ELF-1 (cell line): Measurements from ENCODE around the gene MRTFB.

Experiments
- DNase-seq: peaks from one replicate; pipeline ENCODE4 v3.0.0-alpha.2; 2016; ENCODE audit warnings: low read depth, low spot score

MRTFB gene

GRCh38 chr16:14285513-14286367 is 214.6 kb downstream of the MRTFB start:
- DNase-seq, result peak; percentile 99

- no peak for DNase-seq
Observed at GRCh38 chr16:14286368-14287230, 215.5 kb downstream of the MRTFB start.

GRCh38 chr16:14289692-14290340 is 218.7 kb downstream of the MRTFB start:
- peak; percentile 68 for DNase-seq

GRCh38 chr16:14291286-14291685 is 220.2 kb downstream of the MRTFB start:
- DNase-seq, result no peak

GRCh38 chr16:14292051-14292825 is 221.1 kb downstream of the MRTFB start:
- DNase-seq, result no peak

- no peak for DNase-seq
Observed at GRCh38 chr16:14296663-14297062, 225.5 kb downstream of the MRTFB start.

GRCh38 chr16:14298374-14299122 is 227.4 kb downstream of the MRTFB start:
- DNase-seq, result no peak

- DNase-seq, result peak; percentile 58
Observed at GRCh38 chr16:14300705-14301168, 229.6 kb downstream of the MRTFB start.

- DNase-seq, result peak; percentile 16
Observed at GRCh38 chr16:14301169-14302030, 230.3 kb downstream of the MRTFB start.

- DNase-seq, result peak; percentile 30
Observed at GRCh38 chr16:14302031-14302398, 230.9 kb downstream of the MRTFB start.

GRCh38 chr16:14302399-14303181 is 231.5 kb downstream of the MRTFB start:
- DNase-seq, result peak; percentile 13

GRCh38 chr16:14303182-14303618 is 232.1 kb downstream of the MRTFB start:
- DNase-seq, result peak; percentile 18

GRCh38 chr16:14303639-14304394 is 232.7 kb downstream of the MRTFB start:
- DNase-seq, result peak; percentile 42

- DNase-seq, result no peak
Observed at GRCh38 chr16:14304891-14305460, 233.9 kb downstream of the MRTFB start.

- no peak for DNase-seq
Observed at GRCh38 chr16:14306485-14307058, 235.5 kb downstream of the MRTFB start.

- peak; percentile 46 for DNase-seq
Observed at GRCh38 chr16:14307059-14307526, 236.0 kb downstream of the MRTFB start.
